ENCODE measurements around the gene MAP10. TPM values are rescaled to one million over a fixed set of nuclear protein-coding genes. Genes with fewer than 3 reads are reported as not detected.

MAP10 gene
- total RNA-seq, 1 donor from 2014 or later: 2.2 TPM

DNA sequence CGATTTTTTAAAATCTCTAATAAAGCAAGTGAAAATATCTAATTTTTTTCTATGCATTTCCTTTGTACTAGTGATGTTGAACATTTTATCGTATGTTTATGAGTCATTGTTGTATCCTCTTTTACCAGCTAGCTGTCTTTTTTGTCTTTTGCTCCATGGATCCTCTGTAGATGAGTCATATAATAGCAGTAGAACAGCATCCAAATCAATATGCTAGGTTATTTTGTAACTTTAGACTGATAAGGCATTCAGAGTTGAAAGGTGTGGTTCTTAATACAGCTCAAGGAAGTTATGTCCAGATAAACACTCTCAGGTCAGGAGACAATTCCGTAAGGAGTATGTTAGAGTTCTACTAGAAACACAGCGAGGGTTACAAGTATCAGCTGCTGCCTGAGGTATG is 31.9 kb downstream of the MAP10 start:
- Histone ChIP-seq H3K4me3 (no peak overlapping the region), H3K9me3 (no peaks in the 10 kb centered on the region), H3K36me3 (no peaks in the 10 kb centered on the region), H3K27ac (no peak overlapping the region), H3K27me3 (no peaks in the 10 kb centered on the region), H3K4me1 (no peaks in the 10 kb centered on the region)
- TF ChIP-seq POLR2AphosphoS5 (IDR thresholded peaks at IDR 0.05; ENCODE audit: insufficient read depth in 1 of 2, low read depth in 1 of 2) (no peak), POLR2A (IDR thresholded peaks at IDR 0.05) (no peak)
- TF ChIP-seq, protein P1, sequence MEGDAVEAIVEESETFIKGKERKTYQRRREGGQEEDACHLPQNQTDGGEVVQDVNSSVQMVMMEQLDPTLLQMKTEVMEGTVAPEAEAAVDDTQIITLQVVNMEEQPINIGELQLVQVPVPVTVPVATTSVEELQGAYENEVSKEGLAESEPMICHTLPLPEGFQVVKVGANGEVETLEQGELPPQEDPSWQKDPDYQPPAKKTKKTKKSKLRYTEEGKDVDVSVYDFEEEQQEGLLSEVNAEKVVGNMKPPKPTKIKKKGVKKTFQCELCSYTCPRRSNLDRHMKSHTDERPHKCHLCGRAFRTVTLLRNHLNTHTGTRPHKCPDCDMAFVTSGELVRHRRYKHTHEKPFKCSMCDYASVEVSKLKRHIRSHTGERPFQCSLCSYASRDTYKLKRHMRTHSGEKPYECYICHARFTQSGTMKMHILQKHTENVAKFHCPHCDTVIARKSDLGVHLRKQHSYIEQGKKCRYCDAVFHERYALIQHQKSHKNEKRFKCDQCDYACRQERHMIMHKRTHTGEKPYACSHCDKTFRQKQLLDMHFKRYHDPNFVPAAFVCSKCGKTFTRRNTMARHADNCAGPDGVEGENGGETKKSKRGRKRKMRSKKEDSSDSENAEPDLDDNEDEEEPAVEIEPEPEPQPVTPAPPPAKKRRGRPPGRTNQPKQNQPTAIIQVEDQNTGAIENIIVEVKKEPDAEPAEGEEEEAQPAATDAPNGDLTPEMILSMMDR (IDR thresholded peaks at IDR 0.05): no peak
- intact Hi-C loops (cut with DNase I): no loop called here
- DNase-seq (ENCODE audit: extremely low spot score in 2 of 2): no peak

DNA sequence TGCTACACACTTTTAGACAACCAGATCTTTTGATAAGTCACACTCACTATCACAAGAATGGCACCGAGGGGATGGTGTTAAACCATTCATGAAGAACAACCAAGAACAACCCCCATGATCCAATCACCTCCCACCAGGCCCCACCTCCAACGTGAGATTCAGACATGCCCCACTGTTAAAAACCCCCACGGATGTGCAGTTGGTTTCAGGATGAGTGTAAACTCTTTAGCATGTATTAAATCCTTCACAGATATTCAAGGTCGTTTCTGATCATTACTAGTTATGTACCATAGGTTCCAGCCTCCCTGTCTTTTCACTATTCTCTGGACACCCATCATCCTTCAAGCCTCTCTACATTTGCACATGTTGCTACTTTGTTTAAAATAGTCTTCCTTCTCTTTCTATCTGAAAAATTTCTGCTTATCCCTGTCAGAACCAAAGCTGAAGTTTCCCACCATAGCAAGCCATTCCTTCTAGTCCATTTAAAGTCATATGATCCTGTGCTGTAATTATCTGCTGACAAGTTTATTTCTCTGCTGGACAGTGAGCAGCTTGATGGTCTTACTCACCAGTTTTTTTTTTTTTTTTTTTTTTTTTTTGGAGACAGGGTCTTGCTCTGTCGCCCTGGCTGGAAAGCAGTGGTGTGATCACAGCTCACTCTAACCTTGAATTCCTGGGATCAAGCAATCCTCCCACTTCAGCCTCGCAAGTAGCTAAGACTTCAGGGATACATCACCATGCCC is 36.8 kb downstream of the MAP10 start:
- Histone ChIP-seq H3K27ac (no peak overlapping the region), H3K4me3 (no peak overlapping the region), H3K27me3 (no peaks in the 10 kb centered on the region), H3K9me3 (no peaks in the 10 kb centered on the region), H3K36me3 (no peaks in the 10 kb centered on the region), H3K4me1 (no peaks in the 10 kb centered on the region)
- no peak for DNase-seq (ENCODE audit: extremely low spot score in 2 of 2)
- intact Hi-C loops (cut with DNase I): no loop called here
- no peak for TF ChIP-seq POLR2AphosphoS5 (IDR thresholded peaks at IDR 0.05; ENCODE audit: insufficient read depth in 1 of 2, low read depth in 1 of 2)
- TF ChIP-seq, protein P1 (IDR thresholded peaks at IDR 0.05): no peak
- no peak for TF ChIP-seq POLR2A (IDR thresholded peaks at IDR 0.05)

DNA sequence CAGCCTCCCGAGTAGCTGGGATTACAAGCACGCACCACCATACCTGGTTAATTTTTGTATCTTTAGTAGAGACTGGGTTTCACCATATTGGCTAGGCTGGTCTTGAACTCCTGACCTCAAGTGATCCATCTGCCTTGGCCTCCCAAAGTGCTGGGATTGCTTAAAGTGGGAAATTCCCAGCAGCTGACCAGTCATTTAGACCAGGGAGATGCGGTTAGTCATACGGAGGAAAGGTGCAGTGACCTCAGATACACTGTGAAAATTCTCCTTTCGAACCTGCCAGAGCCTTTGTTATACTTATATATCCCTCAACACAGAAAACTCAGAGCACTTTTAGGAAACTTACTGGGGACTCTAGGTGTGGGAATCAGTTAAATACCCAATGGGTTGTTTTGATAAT is 39.6 kb downstream of the MAP10 start:
- Histone ChIP-seq H3K4me3 (no peak overlapping the region), H3K27ac (no peak overlapping the region), H3K4me1 (no peaks in the 10 kb centered on the region), H3K36me3 (no peaks in the 10 kb centered on the region), H3K27me3 (no peaks in the 10 kb centered on the region), H3K9me3 (no peaks in the 10 kb centered on the region)
- DNase-seq (ENCODE audit: extremely low spot score in 2 of 2): no peak
- no peak for TF ChIP-seq POLR2AphosphoS5 (IDR thresholded peaks at IDR 0.05; ENCODE audit: insufficient read depth in 1 of 2, low read depth in 1 of 2)
- TF ChIP-seq, protein P1 (IDR thresholded peaks at IDR 0.05): no peak
- no peak for TF ChIP-seq POLR2A (IDR thresholded peaks at IDR 0.05)
- intact Hi-C loops (cut with DNase I): no loop called here

DNA sequence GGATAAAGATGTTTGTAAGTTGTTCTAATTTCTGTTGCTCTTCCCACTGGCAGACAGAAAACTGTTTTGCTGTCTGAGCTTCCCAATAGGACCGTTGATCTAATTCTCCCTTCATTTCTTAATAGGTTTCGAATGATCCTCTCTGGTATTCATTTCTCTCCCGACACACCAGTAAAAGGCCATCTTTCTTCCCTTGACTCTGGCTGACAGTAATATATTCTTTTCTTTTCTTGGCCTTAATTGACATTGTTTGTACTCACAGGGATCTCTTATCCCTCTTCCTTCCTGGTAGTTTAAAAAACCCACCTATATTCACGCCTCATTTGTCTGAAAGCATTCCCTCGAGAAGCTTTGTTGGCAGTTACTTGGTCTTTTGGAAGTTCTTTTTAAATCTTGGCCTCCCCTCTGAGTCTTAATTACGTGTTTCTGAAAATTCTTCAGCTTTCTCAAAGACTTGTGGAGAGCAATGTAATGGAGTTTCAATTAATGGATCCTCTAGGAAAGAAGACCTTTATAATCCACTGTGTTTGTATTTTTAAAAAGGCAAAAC is 40.3 kb downstream of the MAP10 start:
- no peaks in the 10 kb centered on the region for H3K36me3 ChIP-seq
- no peak overlapping the region for H3K4me3 ChIP-seq
- no peak overlapping the region for H3K27ac ChIP-seq
- no peak for DNase-seq (ENCODE audit: extremely low spot score in 2 of 2)
- intact Hi-C loops (cut with DNase I): no loop called here
- H3K4me1 ChIP-seq: no peaks in the 10 kb centered on the region
- no peaks in the 10 kb centered on the region for H3K9me3 ChIP-seq
- no peak for TF ChIP-seq POLR2AphosphoS5 (IDR thresholded peaks at IDR 0.05; ENCODE audit: insufficient read depth in 1 of 2, low read depth in 1 of 2)
- TF ChIP-seq, protein P1 (IDR thresholded peaks at IDR 0.05): no peak
- TF ChIP-seq POLR2A (IDR thresholded peaks at IDR 0.05): no peak
- H3K27me3 ChIP-seq: no peaks in the 10 kb centered on the region

DNA sequence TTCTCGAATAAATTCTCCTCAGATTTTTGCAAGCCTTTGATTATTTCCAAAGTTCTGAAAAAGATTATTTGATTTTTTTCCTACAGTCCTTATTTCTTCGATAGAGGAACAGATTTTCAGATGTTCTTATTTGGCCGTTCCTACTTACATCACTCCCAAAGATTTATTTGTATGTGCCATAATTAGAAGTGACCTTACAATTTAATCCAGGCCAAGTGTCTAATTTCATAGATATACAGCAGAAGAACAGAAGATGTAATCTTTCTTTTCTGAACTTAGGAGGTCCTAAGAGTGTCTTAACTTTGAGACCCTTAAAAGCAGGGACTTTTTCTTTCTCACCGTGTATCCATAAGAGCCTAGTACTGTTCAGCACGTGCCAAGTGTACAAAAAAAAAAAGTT is 46.3 kb downstream of the MAP10 start:
- Histone ChIP-seq H3K27me3 (no peaks in the 10 kb centered on the region), H3K4me1 (no peaks in the 10 kb centered on the region), H3K27ac (no peak overlapping the region), H3K4me3 (no peak overlapping the region), H3K36me3 (no peaks in the 10 kb centered on the region), H3K9me3 (no peaks in the 10 kb centered on the region)
- DNase-seq (ENCODE audit: extremely low spot score in 2 of 2): no peak
- intact Hi-C loops (cut with DNase I): no loop called here
- TF ChIP-seq POLR2AphosphoS5 (IDR thresholded peaks at IDR 0.05; ENCODE audit: insufficient read depth in 1 of 2, low read depth in 1 of 2) (no peak), POLR2A (IDR thresholded peaks at IDR 0.05) (no peak)
- TF ChIP-seq, protein P1 (IDR thresholded peaks at IDR 0.05): no peak

All from vagina (tissue), 2 donors.